ENCODE results near the gene DMXL1. TPM values are rescaled to one million over a fixed set of nuclear protein-coding genes. Genes with fewer than 3 reads are reported as not detected.
"Not testable (repeated sequence)": the region's sequence is repeated elsewhere in the genome, so short reads cannot be mapped to it uniquely, and the experiment has no call there.

Gene DMXL1
- total RNA-seq, 1 experiment from 2014 or later: 35.5 TPM

DNA sequence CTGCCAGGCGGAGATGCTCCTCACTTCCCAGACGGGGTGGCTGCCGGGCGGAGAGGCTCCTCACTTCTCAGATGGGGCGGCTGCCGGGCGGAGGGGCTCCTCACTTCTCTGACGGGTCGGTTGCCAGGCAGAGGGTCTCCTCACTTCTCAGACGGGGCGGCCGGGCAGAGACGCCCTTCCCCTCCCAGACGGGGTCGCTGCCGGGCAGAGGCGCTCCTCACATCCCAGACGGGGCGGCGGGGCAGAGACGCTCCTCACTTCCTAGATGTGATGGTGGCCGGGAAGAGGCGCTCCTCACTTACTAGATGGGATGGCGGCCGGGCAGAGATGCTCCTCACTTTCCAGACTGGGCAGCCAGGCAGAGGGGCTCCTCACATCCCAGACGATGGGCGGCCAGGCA lies 51.6 kb downstream of the DMXL1 start:
- not testable (repeated sequence) for DNase-seq (ENCODE audit: low spot score)

DNA sequence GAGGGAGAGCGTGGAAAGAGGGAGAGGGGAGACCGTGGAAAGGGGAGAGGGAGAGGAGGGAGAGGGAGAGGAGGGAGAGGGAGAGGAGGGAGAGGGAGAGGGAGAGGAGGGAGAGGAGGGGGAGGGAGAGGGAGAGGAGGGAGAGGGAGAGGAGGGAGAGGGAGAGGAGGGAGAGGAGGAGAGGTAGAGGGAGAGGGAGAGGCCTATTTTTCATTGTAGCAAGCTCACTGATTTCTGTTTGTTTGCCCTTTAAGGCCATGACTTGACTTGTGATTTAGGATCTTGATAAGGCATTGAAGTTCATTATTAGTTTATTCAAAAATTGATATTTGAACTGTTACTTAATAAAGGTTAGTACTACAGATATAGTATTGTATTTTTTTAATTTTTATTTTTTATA lies 52.4 kb downstream of the DMXL1 start:
- DNase-seq (ENCODE audit: low spot score): no peak

DNA sequence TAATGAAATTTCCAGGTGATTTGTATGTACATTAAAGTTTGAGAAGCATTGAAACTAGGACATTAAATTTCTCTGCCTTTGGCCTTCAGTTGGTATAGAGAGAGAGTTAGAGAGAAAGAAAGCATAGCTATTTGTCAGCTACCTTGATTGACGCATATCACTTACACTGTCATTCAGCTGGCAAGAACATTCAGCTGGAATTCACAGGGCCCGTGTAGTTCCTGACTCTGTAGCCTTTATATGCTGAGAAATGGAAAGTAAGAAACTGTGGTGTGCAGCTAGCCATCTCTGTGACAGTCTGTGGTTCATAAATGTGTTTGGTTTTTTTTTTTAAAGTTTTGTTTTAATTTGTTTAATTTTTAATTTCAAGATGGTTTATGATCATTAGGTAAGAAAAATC lies 58.9 kb downstream of the DMXL1 start:
- no peak for DNase-seq (ENCODE audit: low spot score)

DNA sequence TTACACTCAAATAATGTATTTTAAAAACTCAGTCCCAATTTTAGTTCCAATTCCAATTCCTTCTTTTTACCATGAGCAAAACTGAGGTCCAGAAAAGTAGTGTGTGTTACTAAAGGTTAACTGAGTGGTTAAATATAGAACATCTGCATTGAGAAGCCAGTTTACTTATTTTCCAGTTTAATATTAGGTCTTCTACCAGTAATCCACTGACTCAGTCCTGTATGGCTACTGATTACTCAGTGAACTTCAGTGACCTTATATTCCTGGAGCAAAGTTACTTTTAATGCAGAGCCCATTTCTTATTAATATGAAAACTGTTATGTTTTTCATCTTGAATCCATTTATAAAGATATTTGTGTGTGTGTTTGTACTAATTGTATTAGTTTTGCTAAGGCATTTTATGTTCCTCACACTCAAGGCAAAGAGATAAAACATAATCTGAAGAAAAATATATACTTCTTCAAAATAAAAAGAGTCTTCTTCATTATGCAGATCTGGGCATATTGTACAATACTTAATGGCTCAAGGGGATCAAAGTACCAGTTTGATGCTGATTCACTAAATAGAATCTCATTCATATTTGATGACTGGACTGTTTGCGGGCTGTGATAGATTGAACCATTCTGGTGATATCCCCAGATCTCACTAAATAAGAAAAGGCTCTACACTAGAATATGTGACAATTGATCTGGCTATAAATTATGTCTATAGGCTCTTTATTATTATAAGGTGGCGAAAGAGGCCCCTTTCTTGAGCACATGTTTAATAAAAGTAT lies 60.8 kb downstream of the DMXL1 start:
- no peak for DNase-seq (ENCODE audit: low spot score)

DNA sequence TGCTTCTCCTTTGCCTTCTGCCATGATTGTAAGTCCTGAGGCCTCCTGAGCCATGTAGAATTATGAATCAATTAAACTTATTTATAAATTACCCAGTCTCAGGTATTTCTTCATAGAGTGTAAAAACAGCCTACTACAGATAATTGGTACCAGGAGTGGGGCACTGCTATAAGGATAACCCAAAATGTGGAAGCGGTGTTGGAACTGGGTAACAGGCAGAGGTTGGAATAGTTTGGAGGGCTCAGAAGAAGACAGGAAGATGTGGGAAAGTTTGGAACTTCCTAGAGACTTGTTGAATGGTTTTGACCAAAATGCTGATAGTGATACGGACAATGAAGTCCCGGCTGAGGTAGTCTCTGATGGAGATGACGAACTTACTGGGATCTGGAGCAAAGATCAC lies 64.9 kb downstream of the DMXL1 start:
- not testable (repeated sequence) for DNase-seq (ENCODE audit: low spot score)

DNA sequence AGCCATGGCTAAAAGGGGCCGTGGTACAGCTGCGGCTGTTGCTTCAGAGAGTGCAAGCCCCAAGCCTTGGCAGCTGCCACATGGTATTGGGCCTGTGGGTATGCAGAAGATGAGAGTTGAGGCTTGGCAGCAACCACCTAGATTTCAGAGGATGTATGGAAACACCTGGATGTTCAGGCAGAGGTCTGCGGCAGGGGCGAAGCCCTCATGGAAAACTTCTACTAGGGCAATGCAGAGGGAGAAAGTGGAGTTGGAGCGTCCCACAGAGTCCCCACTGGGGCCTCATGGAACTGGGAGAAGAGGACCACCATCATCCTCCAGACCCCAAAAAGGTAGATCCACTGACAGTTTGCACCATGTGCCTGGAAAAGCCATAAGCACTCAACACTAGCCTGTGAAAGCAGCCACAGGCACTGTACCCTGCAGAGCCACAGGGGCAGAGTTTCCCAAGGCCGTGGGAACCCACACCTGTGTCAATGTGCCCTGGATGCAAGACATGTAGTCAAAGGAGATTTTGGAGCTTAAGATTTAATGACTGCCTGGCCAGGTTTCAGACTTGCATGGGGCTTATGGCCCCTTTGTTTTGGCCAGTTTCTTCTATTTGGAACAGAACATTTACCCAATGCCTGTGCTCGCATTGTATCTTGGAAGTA lies 65.9 kb downstream of the DMXL1 start:
- DNase-seq (ENCODE audit: low spot score): no peak

DNA sequence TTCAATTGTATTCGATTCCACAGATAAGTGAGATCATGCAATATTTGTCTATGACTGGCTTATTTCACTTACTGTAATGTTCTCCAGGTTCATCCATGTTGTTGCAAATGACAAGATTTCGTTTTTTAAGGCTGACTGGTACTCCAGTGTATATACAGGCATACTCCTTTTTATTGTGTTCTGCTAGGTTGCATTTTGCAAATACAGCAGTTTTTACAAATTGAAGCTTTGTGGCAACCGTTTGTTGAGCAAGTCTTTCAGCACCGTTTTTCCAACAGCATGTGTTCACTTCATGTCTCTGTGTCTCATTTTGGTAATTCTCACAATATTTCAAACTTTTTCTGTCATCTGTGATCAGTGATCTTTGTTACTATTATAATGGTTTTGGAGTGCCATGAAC lies 82.7 kb downstream of the DMXL1 start:
- no peak for DNase-seq (ENCODE audit: low spot score)

DNA sequence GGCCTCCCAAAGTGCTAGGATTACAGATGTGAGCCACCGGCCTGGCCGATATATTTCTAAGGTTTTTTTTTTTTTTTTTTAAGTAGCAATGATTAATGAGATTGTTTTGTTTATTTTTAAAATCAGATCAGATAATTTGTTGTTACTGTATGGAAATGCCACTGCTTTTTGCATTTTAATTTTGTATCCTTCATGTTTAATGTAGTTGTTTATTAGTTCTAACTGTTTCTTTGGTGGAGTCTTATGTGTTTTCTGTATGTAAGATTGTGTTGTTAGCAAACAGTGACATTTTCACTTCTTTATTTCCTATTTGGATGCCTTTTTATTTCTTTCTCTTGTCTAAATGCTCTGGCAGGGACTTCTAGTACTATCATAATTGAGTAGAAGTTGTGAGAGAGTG lies 87.3 kb downstream of the DMXL1 start:
- no peak for DNase-seq (ENCODE audit: low spot score)

DNA sequence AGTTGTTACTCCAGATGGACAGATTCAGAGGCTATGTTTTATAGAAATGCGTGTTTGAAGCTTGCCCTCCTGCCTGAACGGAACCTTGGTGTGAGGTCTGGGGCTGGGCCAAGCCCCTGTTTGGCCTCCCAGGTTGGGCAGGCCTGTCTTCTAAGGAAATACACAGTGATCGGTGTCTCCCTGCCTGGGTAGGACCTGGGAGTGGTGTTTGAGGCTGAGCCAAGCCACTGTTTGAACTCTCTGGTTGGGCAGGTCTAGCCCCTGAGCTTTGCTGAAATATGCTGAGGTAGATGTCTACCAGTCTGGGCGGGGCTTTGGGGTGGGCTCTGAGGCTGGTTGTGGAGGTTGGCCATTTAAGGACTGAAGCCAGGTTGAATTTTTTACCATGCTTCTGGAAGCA lies 90.5 kb downstream of the DMXL1 start:
- no peak for DNase-seq (ENCODE audit: low spot score)

DNA sequence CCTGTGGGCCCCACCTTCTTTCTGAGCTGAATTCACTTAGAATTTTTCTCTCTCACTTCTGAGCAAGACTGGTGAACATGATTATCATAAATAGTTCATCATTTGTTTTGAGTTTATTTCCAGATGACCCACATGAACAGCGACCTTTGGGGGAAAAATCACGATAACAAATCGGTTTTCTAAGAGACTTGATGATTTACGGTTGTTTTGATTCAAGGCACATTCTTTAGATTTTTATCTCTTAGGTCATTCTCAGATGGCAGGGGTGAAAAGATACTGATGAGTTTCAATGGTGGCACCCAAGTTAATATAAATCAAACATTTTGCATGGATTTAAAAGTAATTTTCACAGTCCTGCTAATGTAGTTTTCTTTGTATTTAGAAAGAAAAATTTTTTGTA lies 95.1 kb downstream of the DMXL1 start:
- peak; percentile 35 for DNase-seq (ENCODE audit: low spot score)

DNA sequence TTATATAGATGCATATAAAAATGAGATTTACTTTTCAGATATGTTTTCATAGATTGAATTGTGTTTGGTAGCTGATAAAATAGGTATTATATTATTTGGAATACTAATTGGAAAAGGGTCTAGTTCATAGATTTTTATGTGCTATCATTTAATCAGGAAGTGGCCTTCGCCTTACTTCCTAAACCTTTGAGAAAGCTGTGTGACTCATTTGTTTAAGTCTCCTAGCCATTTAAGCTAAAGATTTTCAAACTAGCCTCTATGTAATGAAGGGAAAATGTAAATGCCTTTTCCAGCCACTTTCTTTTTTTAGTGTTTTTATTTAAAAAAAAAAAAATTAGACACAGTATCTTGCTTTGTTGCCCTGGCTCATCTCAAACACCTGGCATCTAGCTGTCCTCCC lies 97.5 kb downstream of the DMXL1 start:
- DNase-seq (ENCODE audit: low spot score): no peak

DNA sequence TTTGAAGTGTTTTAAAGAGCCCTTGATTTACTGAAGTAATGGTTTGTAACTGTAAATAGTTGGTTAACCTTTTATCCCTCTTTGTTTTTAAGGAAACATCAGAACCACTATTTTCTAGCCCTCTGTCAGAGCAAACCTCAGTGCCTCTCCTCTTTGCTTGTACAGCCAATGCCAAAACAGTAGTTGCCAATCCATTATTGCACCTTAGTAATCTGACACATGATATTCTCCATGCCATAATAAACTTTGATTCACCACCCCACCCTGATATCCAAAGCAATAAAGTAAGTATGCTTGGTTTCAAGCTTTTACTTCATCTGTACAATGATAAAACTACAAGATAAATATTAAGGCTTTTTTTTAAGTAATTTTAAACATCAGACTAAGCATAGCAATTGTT lies 100.8 kb downstream of the DMXL1 start:
- no peak for DNase-seq (ENCODE audit: low spot score)

DNA sequence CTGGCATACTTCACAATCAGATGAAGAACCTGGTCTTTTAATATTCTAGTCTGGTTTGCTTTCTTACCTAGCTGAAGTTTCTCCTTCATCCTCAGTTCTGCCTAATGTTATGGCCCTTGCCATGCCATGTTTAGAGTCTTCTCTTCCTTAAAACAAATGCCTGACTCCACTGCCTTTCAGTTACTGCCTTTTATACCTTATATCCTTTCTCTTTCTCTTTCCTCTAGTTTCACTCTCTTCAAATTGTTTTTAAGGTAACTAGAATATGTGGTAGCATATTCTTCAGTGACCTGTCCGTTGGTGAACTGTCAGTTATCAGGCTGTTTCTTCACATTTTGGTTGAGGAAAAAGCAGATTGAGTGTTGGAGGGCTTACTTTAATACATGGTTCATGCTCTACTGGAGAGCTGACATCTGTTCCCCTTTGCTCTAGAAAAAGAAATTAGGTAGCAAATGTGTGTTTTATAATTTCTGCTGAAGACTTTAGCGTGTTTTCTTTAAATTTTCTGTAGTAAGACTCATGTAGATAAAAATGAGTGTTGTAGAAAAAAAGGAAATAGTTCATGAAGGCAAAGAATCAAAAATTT lies 103.8 kb downstream of the DMXL1 start:
- no peak for DNase-seq (ENCODE audit: low spot score)

DNA sequence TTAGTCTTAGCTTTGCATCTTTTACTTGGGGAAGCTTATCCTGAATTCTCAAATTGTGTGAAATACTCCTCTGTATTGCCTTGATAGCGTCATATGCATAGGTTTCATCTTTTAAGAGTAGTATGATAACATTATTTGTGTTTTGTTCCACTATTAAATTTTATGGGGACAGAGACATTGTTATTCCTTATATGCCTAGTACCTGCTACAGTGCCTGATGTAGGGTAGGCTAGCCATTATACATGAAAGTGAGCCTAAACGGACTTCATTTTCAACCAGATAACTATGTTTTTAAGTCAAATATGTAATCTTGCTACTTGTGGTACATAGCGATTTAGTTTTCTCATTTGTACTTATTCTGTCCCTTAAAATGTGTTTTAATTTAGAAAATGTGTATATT lies 105.9 kb downstream of the DMXL1 start:
- no peak for DNase-seq (ENCODE audit: low spot score)

DNA sequence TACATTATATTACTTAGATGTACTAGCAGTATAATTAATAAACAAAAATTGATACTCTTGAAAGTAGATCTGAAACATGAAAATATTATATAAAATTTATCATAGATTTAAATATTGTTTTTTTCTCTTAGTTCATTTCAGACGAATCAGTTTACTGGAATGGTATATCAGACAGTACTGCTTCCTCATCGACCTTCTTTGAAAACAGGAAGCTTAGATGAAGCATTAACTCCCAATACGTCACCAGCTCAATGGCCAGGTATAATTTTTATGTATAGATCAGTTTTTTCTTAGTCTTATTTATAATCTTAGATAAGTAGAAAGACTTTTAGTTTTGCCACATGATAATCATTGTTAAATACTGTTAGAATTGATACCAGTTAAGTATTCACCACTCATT lies 106.3 kb downstream of the DMXL1 start:
- no peak for DNase-seq (ENCODE audit: low spot score)

DNA sequence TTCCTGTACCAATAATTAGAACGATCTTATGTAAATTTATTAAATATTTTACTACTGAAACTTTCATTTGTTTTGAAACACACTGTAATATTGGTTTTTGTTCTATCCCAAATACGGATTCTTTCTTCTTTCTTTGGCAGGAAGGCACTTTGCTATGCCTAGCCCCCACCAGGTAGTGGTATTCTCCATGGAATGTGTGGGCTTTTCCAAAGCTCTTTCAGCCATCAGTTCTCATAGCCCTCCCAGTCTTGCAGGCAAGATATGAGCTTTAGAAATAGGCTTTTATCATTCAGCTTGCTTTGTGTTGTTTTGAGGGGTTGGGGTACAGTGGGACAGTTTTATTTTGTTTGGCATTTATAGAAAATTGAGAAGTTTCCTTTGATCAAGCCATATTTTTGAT lies 107.5 kb downstream of the DMXL1 start:
- DNase-seq (ENCODE audit: low spot score): no peak

DNA sequence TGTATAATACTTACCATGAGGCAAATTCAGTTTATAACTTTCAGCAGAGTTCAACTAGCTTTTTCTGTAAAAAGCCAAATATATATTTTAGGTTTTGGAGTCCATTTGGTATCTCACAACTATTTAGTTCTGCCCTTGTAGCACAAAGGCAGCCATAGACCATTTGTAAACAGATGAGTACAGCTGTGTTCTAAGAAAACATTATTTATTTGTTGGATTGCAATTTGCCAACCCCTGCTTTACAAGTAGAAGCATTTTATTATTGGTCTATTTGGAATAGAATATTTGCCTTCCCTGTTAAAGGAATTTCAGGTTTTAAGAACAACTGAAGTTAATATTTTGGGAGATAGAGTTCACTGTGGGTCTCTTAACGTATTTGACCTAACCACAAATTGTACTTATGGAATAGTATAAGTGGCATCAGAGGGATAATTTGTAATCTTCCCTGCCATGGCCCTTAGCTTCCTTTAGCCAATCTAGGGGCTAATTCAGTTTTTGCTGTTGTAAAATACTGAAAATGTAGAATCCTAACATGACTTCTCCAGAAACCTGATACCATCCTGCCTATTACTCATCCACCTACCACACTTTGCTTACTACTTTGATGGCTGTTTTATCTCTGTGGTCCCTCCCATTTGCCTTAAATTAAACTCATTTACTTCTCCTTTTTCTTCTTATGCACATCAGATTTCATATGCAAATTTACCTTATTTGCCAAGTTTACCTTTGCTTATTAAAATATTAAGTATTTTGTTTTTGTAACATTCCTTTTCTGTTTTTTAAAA lies 109.2 kb downstream of the DMXL1 start:
- no peak for DNase-seq (ENCODE audit: low spot score)

DNA sequence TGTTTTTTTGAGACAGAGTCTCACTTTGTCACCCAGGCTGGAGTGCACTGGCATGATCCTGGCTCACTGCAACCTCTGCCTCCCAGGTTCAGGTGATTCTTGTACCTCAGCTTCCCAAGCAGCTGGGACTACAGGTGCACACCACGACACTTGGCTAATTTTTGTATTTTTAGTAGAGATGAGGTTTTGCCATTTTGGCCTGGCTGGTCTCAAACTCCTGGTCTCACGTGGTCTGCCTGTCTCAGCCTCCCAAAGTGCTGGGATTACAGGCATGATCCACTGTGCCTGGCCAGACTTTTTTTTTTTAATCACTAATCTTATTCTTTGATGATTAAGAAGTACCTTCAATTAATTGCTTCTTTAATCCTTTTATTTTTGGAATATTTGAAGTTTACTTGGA lies 114.6 kb downstream of the DMXL1 start:
- not testable (repeated sequence) for DNase-seq (ENCODE audit: low spot score)

DNA sequence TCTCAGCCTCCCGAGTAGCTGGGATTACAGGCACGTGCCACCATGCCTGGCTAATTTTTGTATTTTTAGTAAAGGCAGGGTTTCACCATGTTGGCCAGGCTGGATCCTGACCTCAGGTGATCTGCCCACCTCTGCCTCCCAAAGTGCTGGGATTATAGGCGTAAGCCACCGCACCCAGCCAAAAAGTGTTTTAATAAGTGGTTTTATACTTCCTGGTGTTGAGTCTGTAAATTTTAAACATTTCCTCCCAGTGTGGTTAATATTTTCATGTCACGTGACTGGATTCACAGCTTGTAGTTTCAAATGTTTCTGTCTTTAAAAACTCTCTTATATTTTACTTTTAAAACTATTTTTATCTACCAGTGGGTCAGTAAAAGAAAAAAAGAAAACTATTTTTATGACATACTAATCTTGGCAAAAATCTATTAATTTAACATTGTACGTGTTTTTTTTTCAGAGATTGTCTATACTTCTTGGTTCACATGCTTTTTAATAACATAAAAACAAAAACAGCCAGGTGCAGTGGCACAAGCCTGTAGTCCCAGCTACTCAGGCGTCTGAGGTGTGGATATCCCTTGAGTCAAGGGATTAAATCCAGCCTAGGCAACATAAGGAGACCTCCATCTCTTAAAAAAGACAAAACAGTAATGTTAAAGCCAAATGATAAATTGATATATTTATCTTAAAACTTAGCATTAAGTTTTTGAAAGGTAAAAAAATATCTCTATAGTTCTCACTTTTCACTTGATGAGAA lies 117.1 kb downstream of the DMXL1 start:
- DNase-seq (ENCODE audit: low spot score): no peak

DNA sequence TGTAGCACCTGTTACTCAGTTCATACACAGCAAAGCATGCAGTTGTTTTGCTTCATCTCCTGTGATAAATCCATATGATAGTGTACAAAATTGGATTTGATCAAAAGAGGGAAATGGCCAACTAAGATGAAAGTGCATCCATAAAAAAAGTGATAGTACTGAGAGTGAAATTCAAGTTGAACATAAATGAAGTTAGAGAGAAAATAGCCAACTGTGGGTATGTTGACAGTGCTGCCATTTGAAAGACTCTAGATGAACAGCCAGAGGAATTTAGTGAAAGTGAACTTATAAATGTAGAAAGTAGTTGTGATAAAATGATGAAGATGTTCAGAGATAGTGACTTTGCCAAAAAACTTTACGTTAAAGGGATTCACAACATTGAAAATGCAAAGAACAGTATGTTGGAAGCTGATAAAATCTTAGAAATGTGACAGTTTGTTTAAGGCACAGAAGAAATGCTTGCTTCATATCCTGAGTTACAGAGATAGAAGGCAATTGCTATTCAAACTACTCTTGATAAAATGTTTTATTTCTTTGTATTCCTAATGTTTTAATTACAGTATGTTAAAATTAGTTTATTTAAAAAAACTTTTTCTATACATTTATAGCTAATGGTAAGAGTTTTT lies 119.7 kb downstream of the DMXL1 start:
- DNase-seq (ENCODE audit: low spot score): no peak

DNA sequence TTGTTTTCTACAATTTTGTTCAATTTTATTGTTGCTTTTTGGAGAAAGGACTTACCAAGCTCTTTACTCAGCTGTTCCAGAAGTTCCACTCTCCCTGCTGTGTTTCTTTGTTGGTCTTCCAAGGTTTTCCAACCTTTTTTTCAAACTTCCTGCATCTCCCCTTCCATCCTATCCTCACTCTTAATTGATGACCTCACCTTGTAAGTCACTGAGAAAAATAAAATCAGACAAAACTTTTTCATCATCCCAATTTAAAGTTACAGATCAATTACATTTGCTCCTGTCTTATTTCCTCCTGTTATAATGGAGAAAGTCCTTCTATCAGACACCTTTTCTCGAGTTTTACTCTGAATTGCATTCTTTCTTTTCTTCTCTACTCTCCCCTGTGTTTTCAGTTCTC lies 121.1 kb downstream of the DMXL1 start:
- no peak for DNase-seq (ENCODE audit: low spot score)
